NCI-H460 (cell line): Measurements from ENCODE around the gene PRKN. TPM values are rescaled to one million over a fixed set of nuclear protein-coding genes. Genes with fewer than 3 reads are reported as not detected.

Experiments
- DNase-seq: peaks from one replicate; pipeline ENCODE4 v3.0.0-alpha.2; 2016; ENCODE audit warnings: low read depth; ENCODE audit errors: extremely low read depth
- total RNA-seq: library from RNA; depleted of rRNA; stranded (reverse); fragments of >200 nt; shearing (Covaris generic); gene quantifications from 2 replicates; pipeline ENCODE4 v1.2.3, GENCODE V29; 2014

Gene PRKN
- total RNA-seq, 1 experiment from 2014 or later = 20.4 TPM

DNA sequence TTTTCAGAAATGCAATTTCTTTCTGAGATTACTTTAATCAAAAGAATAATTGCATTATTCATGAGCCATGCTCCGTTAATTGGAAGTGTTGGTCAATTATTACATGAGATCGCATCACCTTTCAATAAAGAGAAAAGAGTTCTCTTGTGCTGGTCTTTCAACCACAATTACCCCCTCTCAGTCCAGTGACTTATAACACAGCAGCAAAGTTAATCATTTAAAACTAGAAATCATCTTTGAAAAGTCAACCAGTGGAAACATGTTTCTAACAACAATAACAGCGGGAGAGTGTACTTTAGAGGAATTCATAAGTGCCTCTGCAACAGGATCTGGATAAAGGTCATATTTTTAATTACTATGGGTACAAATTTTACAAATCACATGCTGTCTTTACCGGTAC is 1069.4 kb downstream of the PRKN start:
- DNase-seq = no peak

DNA sequence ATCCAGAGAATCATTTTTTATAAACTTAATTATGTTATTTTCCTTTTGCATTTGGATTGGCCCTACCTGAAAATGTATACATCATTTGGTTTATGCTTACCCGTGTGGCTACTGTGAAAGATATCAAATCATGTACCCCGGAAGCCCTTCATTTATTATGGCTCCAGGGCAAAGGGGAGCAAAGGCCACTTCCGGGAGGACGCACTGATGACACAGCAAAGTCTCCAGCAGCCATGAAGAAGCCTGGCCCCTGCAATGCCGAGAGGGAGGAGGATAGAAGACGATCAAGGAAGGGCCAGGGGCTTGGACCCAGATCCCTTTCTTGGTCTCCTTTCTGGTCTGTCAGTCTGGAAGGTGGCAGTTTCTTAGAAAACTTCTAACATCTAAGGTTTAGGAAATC is 1073.4 kb downstream of the PRKN start:
- no peak for DNase-seq

- no peak for DNase-seq
Measured at GRCh38 chr6:161651949-161652348, 1075.6 kb downstream of the PRKN start.

GRCh38 chr6:161649841-161650240 is 1077.7 kb downstream of the PRKN start:
- no peak for DNase-seq

DNA sequence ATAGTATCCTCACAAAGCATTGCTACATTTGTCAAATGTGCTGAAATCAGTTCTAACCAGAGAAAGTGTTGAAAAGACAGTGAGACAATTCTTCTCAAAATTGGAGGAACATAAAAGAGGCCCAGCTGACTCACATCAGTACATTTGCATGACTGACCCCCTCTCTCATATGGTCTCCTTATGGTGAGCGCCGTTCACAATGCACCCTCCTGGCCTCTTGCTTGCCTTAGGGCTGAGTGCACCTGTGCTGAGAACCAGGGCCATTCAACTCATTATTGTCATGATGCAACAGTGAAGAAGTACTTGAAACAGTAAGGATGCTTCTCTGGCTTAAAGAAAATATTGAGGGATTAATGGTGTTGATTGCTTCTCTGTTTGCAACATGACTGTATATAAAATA is 1078.5 kb downstream of the PRKN start:
- DNase-seq = no peak

DNA sequence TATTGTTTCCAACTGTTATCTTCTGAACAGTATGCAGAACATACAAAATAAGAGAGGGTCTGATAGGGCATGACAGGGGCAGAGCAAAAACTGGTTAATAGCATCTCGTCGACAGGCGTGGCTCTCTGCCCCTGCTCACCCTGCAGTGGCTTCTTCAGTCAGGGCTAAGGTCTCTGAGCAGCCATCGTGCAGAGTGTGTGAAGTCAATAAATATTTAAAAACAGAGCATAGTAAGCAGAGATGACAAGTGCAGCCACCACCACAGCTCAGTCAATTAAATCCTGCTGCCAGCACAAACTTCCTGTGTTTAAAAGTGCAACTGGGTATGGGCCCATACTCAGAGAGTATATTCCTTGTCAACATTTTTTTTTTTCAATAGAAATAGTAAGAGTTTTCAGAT is 1080.3 kb downstream of the PRKN start:
- DNase-seq = no peak

DNA sequence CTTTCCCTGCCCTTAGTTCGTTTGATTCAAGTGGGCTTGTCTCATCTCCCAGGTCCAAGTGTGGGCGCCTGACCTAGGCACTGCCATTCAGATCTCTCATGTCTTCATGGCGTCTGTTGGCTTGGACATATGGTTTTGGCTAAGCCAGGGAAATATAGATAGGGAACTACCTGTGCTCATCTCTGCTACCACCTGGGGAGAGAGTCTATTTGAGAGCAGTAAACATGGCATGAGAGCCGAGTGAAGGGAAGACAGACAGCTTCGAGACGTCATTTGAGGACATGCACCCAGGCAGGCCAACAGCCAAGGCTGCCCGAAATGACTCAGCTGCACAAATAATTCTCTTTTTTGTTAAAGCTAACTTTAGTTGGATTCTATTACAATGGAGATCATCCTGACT is 1083.0 kb downstream of the PRKN start:
- no peak for DNase-seq

GRCh38 chr6:161641175-161641574 is 1086.4 kb downstream of the PRKN start:
- no peak for DNase-seq

DNA sequence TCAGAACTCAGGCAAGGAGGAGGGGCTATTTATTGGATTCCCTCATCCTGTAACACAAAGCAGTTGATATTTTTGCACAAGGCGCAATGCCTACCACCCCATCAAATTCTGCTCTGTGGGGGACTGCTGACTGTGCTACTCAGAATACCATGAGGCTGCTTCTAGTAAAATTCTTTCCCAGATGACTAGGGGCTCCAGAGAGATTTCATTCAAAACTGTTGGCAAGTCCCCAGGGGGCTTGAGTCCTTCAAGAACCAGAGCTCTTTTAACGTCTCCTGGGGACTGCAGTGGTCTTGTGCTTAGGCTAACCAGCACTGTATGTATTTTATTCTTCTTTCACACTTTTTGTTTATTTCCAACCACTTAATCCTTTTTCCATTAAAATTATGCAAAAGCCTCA is 1087.8 kb downstream of the PRKN start:
- no peak for DNase-seq

GRCh38 chr6:161637658-161638057 is 1089.9 kb downstream of the PRKN start:
- no peak for DNase-seq

- no peak for DNase-seq
Measured at GRCh38 chr6:161636882-161637430, 1090.6 kb downstream of the PRKN start.

GRCh38 chr6:161635975-161636374 is 1091.6 kb downstream of the PRKN start:
- no peak for DNase-seq

DNA sequence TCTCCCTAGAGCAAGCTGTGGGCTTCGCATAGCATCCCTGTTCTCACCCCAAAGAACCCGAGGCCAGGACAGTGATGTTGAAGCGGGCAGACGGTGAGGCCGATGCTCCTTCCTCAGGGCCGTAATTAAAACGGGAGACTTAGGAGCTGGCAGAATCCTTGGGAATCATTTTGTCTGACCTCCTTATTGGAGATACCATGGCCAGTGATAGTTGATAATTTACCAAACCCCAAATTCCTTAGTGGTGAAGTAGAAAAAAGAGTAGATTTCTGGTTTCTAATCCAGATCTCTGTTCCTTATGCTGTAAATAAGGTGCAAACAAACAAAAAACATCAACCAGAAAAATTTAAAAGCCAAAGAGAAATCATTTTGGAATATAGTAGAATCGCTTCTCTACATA is 1092.7 kb downstream of the PRKN start:
- DNase-seq = no peak

GRCh38 chr6:161631676-161632194 is 1095.8 kb downstream of the PRKN start:
- no peak for DNase-seq

- DNase-seq = no peak
Measured at GRCh38 chr6:161630674-161631073, 1096.9 kb downstream of the PRKN start.

GRCh38 chr6:161626132-161626676 is 1101.4 kb downstream of the PRKN start:
- DNase-seq = no peak

GRCh38 chr6:161624111-161624510 is 1103.5 kb downstream of the PRKN start:
- no peak for DNase-seq

DNA sequence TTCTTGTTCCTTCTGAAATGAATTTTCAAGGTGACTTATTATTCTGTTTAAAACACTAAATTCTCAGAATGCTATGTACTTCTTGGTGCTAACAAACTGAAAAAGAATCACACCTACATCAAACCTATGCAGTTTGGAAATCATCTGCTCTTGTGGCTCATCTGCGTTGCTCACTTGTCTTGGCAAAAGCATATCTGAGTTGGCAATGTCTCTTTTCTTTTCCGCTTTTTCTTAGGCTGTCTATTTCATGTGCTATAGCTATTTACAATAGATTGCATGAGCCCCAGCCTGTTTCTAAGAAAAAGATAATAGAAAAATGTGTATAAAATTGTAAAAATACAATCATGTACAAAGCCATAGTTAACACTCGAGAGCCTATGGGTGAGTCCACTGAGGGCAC is 1104.8 kb downstream of the PRKN start:
- DNase-seq = no peak

- peak; percentile 52 for DNase-seq
Measured at GRCh38 chr6:161618831-161619454, 1108.6 kb downstream of the PRKN start.

- DNase-seq = no peak
Measured at GRCh38 chr6:161613711-161614110, 1113.9 kb downstream of the PRKN start.

DNA sequence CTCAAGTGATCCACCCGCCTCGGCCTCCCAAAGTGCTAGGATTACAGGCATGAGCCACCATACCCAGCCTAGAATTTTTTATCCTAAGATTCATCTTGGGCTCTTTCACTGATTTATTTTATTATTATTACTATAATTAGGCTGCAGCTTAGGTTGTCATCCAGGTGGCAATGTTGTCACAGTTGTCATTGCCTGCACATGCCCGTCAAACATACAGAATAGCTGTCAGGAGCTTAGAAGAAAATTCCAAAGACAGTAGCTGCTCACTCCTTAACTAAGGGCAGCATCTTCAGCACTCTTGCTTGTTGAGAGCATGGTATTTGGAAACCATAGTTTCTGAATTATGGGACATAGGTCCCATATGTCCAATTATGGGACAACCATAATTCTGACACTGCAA is 1118.8 kb downstream of the PRKN start:
- DNase-seq = no peak

- DNase-seq = no peak
Measured at GRCh38 chr6:161607696-161608297, 1119.8 kb downstream of the PRKN start.
